GM12873 (cell line): ENCODE data around the gene CEACAM6.

Source experiments
- TF ChIP-seq, protein P1 (sequence below): IDR thresholded peaks from 2 replicates; pipeline ENCODE4 v1.5.1; 2012; ENCODE audit warnings: low read depth, mild to moderate bottlenecking, moderate library complexity, low read length, control low read depth; ENCODE audit not compliant: insufficient read depth; ENCODE audit errors: missing control alignments

The CEACAM6 gene

DNA sequence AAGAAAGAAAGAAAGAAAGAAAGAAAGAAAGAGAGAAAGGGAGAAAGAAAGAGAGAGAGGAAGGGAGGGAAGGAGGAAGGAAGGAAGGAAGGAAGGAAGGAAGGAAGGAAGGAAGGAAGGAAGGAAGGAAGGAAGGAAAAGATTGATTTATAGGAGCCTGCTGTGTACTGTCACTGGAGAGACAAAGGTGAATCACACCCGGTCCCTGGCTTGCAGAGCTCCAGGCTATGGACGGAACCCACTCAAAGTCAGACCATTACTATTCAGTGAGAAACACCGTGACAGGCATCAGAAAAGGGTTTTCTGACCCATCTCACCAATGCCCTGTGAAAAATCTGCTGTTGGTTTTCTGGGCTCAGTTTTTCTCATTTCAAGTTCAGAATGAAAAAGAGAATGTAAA lies 7.3 kb upstream of the CEACAM6 start:
- TF ChIP-seq, protein P1, sequence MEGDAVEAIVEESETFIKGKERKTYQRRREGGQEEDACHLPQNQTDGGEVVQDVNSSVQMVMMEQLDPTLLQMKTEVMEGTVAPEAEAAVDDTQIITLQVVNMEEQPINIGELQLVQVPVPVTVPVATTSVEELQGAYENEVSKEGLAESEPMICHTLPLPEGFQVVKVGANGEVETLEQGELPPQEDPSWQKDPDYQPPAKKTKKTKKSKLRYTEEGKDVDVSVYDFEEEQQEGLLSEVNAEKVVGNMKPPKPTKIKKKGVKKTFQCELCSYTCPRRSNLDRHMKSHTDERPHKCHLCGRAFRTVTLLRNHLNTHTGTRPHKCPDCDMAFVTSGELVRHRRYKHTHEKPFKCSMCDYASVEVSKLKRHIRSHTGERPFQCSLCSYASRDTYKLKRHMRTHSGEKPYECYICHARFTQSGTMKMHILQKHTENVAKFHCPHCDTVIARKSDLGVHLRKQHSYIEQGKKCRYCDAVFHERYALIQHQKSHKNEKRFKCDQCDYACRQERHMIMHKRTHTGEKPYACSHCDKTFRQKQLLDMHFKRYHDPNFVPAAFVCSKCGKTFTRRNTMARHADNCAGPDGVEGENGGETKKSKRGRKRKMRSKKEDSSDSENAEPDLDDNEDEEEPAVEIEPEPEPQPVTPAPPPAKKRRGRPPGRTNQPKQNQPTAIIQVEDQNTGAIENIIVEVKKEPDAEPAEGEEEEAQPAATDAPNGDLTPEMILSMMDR = no peak

DNA sequence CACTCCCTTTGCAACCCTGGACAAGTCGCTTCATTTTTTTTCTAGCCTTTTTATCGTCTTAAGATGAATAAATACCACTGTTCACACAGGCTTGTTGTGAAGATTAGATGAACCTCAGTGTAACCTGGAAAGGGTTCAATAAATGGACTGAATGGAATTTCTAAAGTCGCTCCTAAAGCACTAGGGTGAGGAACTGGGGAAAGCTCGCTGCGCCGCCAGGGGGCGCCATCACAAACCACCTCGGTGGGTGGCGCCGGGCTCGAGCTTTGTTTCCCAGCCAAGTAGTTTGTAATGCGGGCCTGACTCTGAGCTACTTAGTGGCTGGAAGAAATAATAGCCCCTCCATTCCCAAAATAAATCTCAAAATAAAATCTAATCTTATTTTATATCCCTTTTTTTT lies 2.2 kb upstream of the CEACAM6 start:
- TF ChIP-seq, protein P1 = peak; percentile 89

DNA sequence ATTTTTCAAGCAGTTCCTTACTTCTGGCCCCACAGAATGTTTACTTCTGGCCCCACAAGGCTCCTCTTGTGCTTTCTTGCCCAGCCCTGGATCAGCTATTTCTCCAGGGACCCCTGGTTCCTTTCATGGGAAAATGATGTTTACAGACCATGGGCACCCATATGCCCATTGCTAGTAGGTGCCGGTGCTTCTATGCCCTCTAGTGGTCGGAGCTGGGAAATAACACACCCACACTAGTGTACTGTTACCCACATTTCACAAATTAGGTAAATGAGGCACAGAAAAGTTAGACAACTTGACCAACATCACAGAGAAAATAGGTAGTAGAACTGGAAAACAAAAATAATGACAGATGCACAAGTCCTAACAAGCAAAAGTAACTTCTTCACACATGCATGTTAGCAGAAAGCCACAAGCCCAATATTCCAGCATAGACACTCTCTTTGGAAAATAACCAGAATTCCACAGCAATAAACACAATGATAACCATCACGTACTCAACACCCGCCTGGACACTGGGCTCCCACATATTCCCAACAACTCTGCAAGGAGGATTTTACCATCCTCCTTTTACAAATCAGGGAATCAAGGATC lies 1.3 kb upstream of the CEACAM6 start:
- TF ChIP-seq, protein P1 = peak; percentile 86

DNA sequence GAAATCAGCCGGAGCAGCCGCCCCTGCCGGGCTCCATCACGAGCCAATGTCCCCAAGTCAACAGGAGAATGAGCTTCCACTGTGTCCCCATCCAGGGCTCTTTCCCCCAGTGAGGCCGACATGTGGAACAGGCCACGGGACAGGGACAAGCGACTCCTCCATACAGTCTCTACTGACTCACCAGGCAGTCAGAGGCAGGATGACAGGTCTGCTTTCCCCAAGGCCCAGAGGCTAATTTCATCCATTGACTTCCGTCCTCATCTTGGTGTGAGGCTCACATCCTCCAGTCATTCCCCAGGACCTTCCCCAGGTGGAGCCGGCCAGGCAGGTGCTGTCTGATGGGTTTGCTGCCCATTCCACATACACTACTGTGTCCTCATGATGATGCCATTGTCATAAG lies 3.5 kb downstream of the CEACAM6 start:
- TF ChIP-seq, protein P1 = no peak

DNA sequence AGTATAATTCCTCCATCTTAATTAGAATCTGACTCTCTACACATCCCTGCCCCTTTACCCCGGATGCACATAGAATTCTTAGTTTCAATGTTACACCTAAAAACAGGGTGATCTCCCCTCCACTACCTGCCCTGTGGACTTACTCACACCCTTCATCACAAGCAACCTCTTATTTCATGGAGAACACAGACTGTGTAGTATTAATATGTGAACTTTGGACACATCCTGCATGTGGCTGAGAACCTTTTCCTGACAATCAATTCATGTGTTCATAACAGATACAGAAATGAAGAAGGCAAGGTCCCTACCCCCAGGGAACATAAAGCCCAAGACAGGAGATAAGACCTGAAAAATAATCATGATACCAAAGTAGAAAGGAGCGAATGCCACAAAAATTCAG lies 11.8 kb downstream of the CEACAM6 start:
- TF ChIP-seq, protein P1 = no peak

DNA sequence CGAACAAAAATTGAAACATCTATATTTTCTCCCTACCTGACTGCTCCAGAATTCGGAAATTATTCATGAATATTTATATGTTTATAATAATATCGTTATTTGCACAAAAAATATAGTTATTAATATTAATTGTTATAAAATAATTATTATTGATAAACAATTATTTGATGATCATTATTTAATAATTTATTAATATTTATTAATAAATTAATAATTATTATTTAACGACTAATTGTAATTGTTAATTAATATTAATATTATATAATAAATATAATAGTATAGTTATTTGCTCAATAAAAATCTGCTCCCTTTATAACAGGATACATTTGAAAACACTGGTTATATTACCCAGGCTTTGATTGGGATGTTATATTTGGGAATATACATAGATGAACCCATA lies 14.3 kb downstream of the CEACAM6 start:
- TF ChIP-seq, protein P1 = no peak

DNA sequence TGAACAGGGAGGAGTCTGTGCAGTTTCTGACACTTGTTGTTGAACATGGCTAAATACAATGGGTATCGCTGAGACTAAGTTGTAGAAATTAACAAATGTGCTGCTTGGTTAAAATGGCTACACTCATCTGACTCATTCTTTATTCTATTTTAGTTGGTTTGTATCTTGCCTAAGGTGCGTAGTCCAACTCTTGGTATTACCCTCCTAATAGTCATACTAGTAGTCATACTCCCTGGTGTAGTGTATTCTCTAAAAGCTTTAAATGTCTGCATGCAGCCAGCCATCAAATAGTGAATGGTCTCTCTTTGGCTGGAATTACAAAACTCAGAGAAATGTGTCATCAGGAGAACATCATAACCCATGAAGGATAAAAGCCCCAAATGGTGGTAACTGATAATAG lies 16.1 kb downstream of the CEACAM6 start:
- TF ChIP-seq, protein P1 = no peak
